Ascending aorta (tissue), 2 donors: Measurements from ENCODE around the gene MRPL30. TPM values are rescaled to one million over a fixed set of nuclear protein-coding genes. Genes with fewer than 3 reads are reported as not detected.

Experiments used
- DNase-seq, 2 donors: peaks; one replicate each; pipeline ENCODE4 v3.0.0-alpha.2; 2019; ENCODE audit warnings: low spot score in 2 of 2
- H3K27ac ChIP-seq, 2 donors: fragments of 200-600 bp; sonication (generic); one replicate each; pipeline ENCODE4 v1.5.1; 2016 to 2017; ENCODE audit warnings: mild to moderate bottlenecking in 1 of 2
- H3K27me3 ChIP-seq: fragments of 200-600 bp; sonication (generic); one replicate; pipeline ENCODE4 v1.5.1; 2017
- H3K36me3 ChIP-seq, 2 donors: fragments of 200-600 bp; sonication (generic); one replicate each; pipeline ENCODE4 v1.5.1; 2016
- H3K4me1 ChIP-seq, 2 donors: fragments of 200-600 bp; sonication (generic); one replicate each; pipeline ENCODE4 v1.5.1; 2016 to 2017; ENCODE audit warnings: mild to moderate bottlenecking in 1 of 2
- H3K4me3 ChIP-seq, 2 donors: fragments of 200-600 bp; sonication (generic); one replicate each; pipeline ENCODE4 v1.5.1; 2016 to 2017; ENCODE audit warnings: mild to moderate bottlenecking in 1 of 2
- H3K9me3 ChIP-seq, 2 donors: fragments of 200-600 bp; sonication (generic); one replicate each; pipeline ENCODE4 v1.5.1; 2016
- CTCF ChIP-seq, 3 experiments: fragments of 200-600 bp in 2 of 3; fragments of 450-650 bp in 1 of 3; sonication (generic) in 2 of 3; IDR thresholded peaks; one replicate each; pipeline ENCODE4 v1.5.1; 2016 to 2019; ENCODE audit warnings: antibody characterized with exemption in 3 of 3, mild to moderate bottlenecking in 1 of 3, moderate library complexity in 1 of 3
- intact Hi-C: fragments of 100-400 bp; cut with DNase I; formaldehyde crosslinking; loops from one replicate; pipeline ENCODE4 v1.15.1; 2023
- total RNA-seq: library from RNA; depleted of rRNA; stranded (reverse); fragments of >200 nt; gene quantifications from one replicate; pipeline ENCODE4 v1.1.0, GENCODE V29; 2016

MRPL30 gene
- total RNA-seq, 1 donor from 2014 or later: 32.6 TPM

- Histone ChIP-seq H3K4me3 (no peak overlapping the region), H3K27me3 (no peaks in the 10 kb centered on the region), H3K36me3 (peaks cover 27 to 67% of the 10 kb centered on the region in 2 donors), H3K9me3 (no peaks in the 10 kb centered on the region), H3K27ac (no peak overlapping the region), H3K4me1 (no peaks in the 10 kb centered on the region)
- no peak for TF ChIP-seq CTCF (IDR thresholded peaks at IDR 0.05)
- DNase-seq: no peak
- intact Hi-C loops: no loop called here
Measured at GRCh38 chr2:99169534-99169933, 11.4 kb upstream of the MRPL30 start.

DNA sequence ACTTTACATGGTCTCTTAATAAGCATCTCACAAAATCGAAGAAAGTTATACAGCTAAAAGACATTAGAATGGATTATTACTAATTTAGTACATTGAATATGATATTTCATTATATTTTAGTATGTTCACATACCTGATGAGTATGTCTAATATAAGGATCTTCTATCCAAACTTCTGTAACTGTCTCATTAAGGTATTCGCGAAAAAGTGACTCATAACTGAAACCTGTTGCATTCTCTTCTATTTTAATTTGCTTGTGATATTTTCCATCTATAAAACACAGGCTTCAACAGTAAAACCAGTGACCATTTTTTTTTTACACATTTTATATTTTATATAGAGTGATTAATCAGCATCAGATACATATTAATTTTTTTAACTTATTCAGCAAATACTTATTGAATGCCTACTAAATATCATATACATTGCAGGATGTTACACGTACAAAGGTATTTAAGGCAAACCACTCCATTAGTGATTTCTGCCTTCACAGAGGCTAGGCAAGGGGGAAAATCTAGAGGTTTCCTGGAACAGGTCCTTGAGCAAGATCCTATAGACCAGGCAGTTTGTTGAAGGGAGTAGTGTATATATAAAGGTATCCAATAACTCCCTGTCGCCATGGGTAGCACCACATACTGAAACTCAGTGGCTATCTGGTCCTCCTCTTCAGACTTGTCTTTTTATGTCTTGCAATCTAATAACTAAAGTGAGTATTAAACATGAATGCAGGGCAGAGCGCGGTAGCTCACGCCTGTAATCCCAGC is 9.4 kb upstream of the MRPL30 start:
- no peaks in the 10 kb centered on the region for H3K9me3 ChIP-seq
- H3K4me1 ChIP-seq: no peaks in the 10 kb centered on the region
- no peaks in the 10 kb centered on the region for H3K27me3 ChIP-seq
- no peak for TF ChIP-seq CTCF (IDR thresholded peaks at IDR 0.05)
- peaks cover 27 to 62% of the 10 kb centered on the region in 2 donors for H3K36me3 ChIP-seq
- no peak overlapping the region for H3K27ac ChIP-seq
- intact Hi-C loops: no loop called here
- no peak for DNase-seq
- H3K4me3 ChIP-seq: no peak overlapping the region

DNA sequence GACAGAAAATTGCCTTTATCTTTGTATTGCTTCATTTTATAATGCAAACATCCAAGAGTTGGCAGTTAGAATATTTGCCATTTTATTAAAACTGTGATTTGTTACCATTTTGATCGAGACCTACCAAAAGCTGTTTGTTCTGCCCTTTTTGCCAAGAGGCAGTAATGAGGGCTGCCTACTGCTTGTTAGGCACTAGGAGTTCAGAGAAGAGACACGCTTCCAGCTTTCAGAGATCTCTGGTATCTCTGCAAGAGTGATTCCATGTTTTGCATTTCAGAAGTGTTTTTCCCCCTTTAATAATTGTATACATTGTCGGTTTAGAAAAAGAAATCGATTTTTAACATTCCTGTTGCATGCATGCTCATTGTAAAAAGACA is 628 bp downstream of the MRPL30 start:
- no peaks in the 10 kb centered on the region for H3K36me3 ChIP-seq
- intact Hi-C loops: loop anchor here (1.0 to 2.0 kb wide), 4 partner anchors 27 to 309 kb away; partner anchors contain the start of genes C2orf15, LIPT1, REV1 and TSGA10
- no peak for TF ChIP-seq CTCF (IDR thresholded peaks at IDR 0.05)
- no peaks in the 10 kb centered on the region for H3K9me3 ChIP-seq
- peaks cover 0 to 20% of the 10 kb centered on the region in 2 donors for H3K4me1 ChIP-seq
- H3K27me3 ChIP-seq: no peaks in the 10 kb centered on the region
- no peak for DNase-seq
- H3K27ac ChIP-seq: peak overlapping the region in 1 of 2 donors; percentile 66
- H3K4me3 ChIP-seq: peak overlapping the region; percentile 65 to 89

GRCh38 chr2:99183025-99183424 is 2.0 kb downstream of the MRPL30 start:
- intact Hi-C loops: no loop called here
- no peaks in the 10 kb centered on the region for H3K9me3 ChIP-seq
- peaks cover 0 to 20% of the 10 kb centered on the region in 2 donors for H3K4me1 ChIP-seq
- no peak overlapping the region for H3K4me3 ChIP-seq
- peaks cover 0 to 5% of the 10 kb centered on the region in 2 donors for H3K36me3 ChIP-seq
- no peak overlapping the region for H3K27ac ChIP-seq
- H3K27me3 ChIP-seq: no peaks in the 10 kb centered on the region
- DNase-seq: no peak
- TF ChIP-seq CTCF (IDR thresholded peaks at IDR 0.05): no peak

DNA sequence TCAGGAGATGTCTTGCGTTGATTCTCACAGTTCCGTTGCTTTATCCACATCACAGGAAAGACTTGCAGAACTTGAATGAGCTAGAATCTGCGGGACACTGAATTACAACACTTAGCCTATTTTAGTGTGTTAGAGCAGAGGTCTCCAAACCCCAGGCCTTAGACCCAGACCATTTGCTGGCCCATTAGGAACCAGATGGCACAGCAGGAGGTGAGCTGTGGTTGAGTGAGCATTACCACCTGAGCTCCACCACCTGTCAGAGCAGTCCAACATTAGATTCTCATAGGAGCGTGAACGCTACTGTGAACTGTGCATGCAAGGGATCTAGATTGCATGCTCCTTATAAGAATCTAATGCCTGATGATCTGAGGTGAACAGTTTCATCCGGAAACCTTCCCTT is 3.8 kb downstream of the MRPL30 start:
- H3K36me3 ChIP-seq: peaks cover 0 to 17% of the 10 kb centered on the region in 2 donors
- H3K4me3 ChIP-seq: no peak overlapping the region
- DNase-seq: no peak
- intact Hi-C loops: no loop called here
- no peaks in the 10 kb centered on the region for H3K9me3 ChIP-seq
- no peak for TF ChIP-seq CTCF (IDR thresholded peaks at IDR 0.05)
- no peak overlapping the region for H3K27ac ChIP-seq
- no peaks in the 10 kb centered on the region for H3K27me3 ChIP-seq
- peaks cover 0 to 15% of the 10 kb centered on the region in 2 donors for H3K4me1 ChIP-seq
